NOMO-1 treated with DMSO at 0.1 percent for 48 hours (cell line): ENCODE data around the gene MACIR.
"Not testable (repeated sequence)": the region's sequence is repeated elsewhere in the genome, so short reads cannot be mapped to it uniquely, and the experiment has no call there.

Experiments used
- DNase-seq: peaks from one replicate; lab custom pipeline; 2025; ENCODE audit not compliant: unreplicated experiment; lab: John Stamatoyannopoulos, UW

The MACIR gene

GRCh38 chr5:103258368-103258956, at the start of gene MACIR:
MACIR (plus strand) TSS chr5:103258763; CDS start chr5:103275920, 17,157 bp downstream.
- peak; percentile 94 for DNase-seq

- DNase-seq = no peak
These were observed 49.5 kb upstream of the MACIR start for GRCh38 chr5:103209065-103209464.

DNA sequence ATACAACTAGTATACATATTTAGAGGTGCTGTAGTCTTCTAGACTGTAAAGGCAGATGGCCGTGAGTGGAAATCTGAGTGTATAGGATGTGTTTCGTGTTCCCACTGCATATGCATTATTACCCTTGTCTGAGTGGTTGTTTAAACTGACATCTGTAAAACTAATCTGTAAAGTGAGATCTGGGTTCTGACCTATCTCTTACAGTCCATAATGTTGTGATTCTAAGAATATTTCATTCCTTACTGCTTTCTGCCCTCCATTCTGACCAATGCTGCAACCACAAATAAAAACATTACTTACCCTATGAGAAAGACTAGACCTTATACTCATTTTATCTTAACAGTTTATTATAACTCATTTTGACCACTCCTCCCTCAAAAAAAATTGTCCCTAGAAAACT, 47.6 kb upstream of the MACIR start:
- DNase-seq = no peak

- DNase-seq = peak; percentile 68
These were observed 46.7 kb upstream of the MACIR start for GRCh38 chr5:103211576-103212561.

GRCh38 chr5:103216137-103216536, 42.4 kb upstream of the MACIR start:
- peak; percentile 12 for DNase-seq

GRCh38 chr5:103216697-103217096, 41.9 kb upstream of the MACIR start:
- no peak for DNase-seq

- no peak for DNase-seq
These were observed 41.5 kb upstream of the MACIR start for GRCh38 chr5:103217101-103217500.

GRCh38 chr5:103218164-103218563, 40.4 kb upstream of the MACIR start:
- DNase-seq = no peak

GRCh38 chr5:103219074-103219473, 39.5 kb upstream of the MACIR start:
- not testable (repeated sequence) for DNase-seq

DNA sequence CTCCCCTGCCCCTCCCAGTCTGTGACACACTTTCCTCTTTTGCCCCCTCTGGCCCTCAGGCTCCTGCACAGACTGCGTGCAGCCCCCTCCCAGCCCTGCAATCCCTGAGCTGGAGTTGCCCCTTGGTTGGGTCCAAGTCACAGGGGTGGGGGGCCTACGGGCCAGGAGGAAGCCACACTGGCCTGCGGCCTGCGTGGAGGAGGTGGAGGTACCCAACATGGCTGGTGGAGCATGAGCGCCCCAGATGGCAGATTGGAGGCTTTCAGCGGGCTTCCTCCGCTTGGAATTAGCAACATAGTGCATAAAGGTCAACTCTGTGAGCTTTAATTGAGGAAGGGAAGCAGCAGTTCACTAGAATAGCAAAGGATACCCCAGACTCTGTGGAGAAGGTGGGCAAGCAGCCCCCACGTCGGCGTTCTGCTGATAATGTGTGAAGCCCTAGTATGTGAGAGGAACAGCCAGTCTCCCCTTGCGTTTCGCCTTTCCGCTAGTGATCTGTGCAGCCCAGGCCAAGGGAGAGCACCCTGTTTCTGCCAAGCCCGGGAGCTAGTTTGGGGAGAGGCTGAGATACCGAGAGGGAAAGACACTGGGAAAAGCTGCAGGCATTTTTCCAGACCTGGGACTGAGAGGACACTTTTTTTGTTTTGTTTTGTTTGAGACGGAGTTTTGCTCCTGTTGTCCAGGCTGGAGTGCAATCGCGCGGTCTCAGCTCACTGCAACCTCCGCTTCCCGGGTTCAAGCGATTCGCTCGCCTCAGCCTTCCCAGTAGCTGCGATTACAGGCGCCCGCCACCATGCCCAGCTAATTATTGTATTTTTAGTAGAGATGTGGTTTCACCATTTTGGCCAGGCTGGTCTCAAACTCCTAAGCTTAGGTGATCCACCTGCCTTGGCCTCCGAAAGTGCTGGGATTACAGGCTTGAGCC, 35.3 kb upstream of the MACIR start:
- no peak for DNase-seq

- DNase-seq = peak; percentile 88
These were observed 34.3 kb upstream of the MACIR start for GRCh38 chr5:103224118-103224893.

DNA sequence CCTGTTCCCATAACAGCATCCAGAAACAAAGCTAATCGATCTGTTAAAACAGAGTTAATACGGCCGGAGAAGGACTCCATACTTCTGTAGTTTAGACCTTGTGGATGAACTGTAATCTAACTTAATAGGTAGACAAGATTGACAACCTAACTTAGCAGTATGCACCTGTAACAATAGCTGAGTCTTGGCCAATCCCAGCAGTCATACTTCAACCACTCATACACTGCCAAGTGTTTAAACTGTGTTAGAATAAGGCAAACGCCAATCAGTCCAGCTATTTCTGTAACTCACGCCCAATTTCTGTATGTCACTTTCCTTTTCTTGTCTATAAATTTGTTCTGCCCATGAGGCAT, 33.7 kb upstream of the MACIR start:
- no peak for DNase-seq

DNA sequence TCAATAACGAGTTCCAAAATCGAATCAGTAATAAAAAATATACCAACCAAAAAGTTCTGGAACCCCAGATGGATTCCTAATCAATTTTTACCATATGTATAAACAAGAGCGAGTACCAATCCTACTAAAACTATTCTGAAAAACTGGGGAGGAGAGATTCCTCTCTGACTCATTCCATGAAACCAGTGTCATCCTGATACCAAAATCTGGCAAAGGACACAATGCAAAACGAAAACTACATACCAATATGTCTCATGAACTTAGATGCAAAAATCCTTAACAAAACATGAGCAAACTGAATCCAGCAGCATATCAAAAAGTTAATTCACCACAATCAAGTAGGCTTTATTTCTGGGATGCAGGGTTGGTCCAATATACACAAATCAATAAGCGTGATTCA, 30.5 kb upstream of the MACIR start:
- DNase-seq = no peak

DNA sequence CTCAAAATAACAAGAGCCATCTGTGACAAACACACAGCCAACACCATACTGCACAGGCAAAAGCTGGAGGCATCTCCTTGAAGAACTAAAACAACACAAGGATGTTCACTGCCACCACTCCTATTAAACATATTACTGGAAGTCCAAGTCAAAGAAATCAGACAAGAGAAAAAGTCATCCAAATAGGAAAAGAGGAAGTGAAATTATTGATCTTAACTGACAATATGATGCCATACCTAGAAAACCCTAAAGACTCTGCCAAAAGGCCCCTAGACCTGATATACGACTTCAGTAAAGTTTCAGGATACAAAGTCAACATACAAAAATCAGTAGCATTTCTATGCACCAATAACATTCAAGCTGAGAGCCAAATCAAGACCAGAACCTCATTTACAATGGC, 30.0 kb upstream of the MACIR start:
- DNase-seq = peak; percentile 90

DNA sequence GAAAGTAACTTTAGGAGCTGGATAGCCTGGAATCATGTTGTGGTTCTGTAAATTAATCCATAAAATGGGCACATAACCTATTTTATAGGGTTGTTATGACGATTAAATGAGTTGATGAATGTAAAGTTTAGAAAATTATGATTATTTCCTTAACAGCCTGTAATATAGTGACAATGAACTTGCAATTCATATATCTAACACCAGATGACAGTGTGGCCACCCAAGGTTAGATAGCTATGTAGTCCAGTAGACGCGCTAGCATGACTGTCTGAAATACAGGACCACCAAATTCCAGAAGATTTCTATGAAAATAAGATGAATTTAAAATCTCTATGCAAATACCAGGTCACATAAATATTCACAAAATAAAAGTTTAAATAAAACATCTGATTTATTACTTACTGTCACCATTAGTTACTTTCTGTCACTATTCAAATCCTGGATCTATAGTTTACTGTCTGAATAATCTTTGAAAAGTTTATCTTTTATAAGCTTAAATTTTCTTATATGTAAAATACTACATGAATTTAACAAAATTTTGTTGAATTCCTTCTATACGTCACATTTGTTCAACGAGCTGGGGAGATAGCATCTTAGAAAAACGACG, 26.1 kb upstream of the MACIR start:
- DNase-seq = no peak

GRCh38 chr5:103234239-103234975, 24.2 kb upstream of the MACIR start:
- no peak for DNase-seq

DNA sequence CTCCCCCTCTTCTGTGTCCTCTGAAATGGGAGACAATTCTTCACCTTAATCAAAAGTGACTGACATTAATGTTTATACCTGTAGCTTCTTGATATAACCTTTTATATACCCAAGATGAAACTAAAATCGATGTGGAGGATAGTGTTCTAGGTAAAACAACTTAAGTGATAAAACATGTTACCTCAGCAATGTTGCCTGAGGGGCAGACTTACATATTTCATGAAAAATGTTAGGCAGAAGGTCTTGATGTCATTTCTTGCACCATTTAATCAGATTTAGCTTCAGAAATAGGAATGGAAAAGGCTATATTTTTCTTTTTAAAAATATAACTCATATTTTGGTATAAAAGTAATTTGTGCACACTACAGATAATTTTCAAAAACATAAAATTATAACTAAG, 22.7 kb upstream of the MACIR start:
- no peak for DNase-seq

- no peak for DNase-seq
These were observed 20.8 kb upstream of the MACIR start for GRCh38 chr5:103237778-103238177.

DNA sequence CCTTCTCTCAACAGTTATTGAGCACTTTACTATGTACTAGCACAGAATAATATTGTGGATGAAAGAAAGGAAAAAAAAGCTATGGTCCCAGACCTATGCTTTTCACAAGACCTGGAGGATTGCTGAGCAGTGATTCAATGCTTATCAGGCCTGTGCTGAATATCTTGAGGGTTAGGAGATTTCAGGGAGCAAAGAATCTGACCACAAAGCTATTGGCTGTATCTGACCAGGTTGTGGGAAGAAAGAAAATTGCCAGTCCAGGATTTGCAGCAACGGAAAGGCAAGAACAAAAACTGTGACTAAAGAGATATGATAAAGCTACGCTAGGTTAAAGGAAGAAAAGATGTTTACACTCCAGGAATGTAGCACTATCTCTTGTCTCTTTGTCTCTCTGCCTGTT, 14.9 kb upstream of the MACIR start:
- no peak for DNase-seq
